Cardiac muscle cell (in vitro differentiated cells and primary cell): ENCODE results near the gene ENPEP. TPM values are rescaled to one million over a fixed set of nuclear protein-coding genes. Genes with fewer than 3 reads are reported as not detected.
A peak's percentile ranks its signal among the peaks of the same experiment; 100 is the strongest.
"Not testable (repeated sequence)": the region's sequence is repeated elsewhere in the genome, so short reads cannot be mapped to it uniquely, and the experiment has no call there.

ENCODE experiments used
- DNase-seq, 2 donors: peaks; one replicate each; pipeline versions ENCODE4 v3.0.0 to v3.0.0-alpha.2; 2010 to 2017; ENCODE audit warnings: low read depth in 1 of 2, low spot score in 1 of 2
- H3K27ac ChIP-seq: fragments of 200-600 bp; sonication (generic); 2 replicates; pipeline ENCODE4 v1.5.1; 2016
- H3K27me3 ChIP-seq: fragments of 200-600 bp; sonication (generic); 2 replicates; pipeline ENCODE4 v1.6.0; 2016; ENCODE audit warnings: control low read depth
- H3K36me3 ChIP-seq: fragments of 200-600 bp; sonication (generic); 2 replicates; pipeline ENCODE4 v1.5.1; 2016; ENCODE audit warnings: control low read depth
- H3K4me1 ChIP-seq: fragments of 200-600 bp; sonication (generic); 2 replicates; pipeline ENCODE4 v1.8.1; 2017; ENCODE audit warnings: low read depth, mild to moderate bottlenecking, mixed run types
- H3K4me3 ChIP-seq: fragments of 200-600 bp; sonication (generic); 2 replicates; pipeline ENCODE4 v1.5.1; 2016; ENCODE audit warnings: mild to moderate bottlenecking
- H3K9me3 ChIP-seq: fragments of 200-600 bp; sonication (generic); 2 replicates; pipeline ENCODE4 v1.5.1; 2017; ENCODE audit warnings: low read depth, mild to moderate bottlenecking, control low read depth
- polyA plus RNA-seq: library from polyadenylated mRNA; unstranded; fragments of >200 nt; fragmentation: Nextera tagmentation; extraction: Ambion mirVana; gene quantifications from 2 replicates; pipeline ENCODE4 v1.2.1, GENCODE V29; 2016
- total RNA-seq: library from RNA; depleted of rRNA; stranded (reverse); fragments of >200 nt; gene quantifications from 2 replicates; pipeline ENCODE4 v1.2.3, GENCODE V29; 2016
- TF ChIP-seq, protein P1 (sequence below): IDR thresholded peaks from 2 replicates; pipeline ENCODE4 v1.5.1; 2012; ENCODE audit warnings: low read depth, mild to moderate bottlenecking, low read length

ENPEP gene
- total and polyA plus RNA-seq, 2 experiments from 2014 or later, result 4.6 to 5.5 TPM

DNA sequence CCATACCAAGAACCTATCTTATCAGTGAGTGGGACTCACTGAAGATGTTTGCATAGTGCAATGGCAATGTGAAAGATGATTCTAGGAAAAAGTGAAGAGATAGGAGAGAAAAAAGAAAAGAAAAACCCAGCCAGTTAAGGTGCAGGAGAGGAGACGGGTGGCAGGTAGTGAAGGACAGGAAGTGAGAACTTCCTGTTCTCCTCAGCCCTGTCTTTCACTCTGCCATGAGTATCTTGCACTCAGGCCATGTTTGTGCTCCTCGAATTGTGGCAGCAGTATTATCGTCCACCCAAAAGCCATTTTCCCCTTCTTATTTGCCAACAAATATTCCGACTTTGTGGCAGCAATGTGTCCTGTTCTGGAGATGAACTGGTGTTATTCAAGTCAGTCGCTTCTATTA is 8.6 kb upstream of the ENPEP start:
- Histone ChIP-seq H3K27me3 (no peaks in the 10 kb centered on the region), H3K36me3 (no peaks in the 10 kb centered on the region), H3K4me1 (no peaks in the 10 kb centered on the region), H3K9me3 (no peaks in the 10 kb centered on the region), H3K27ac (no peak overlapping the region), H3K4me3 (no peak overlapping the region)
- no peak for DNase-seq
- TF ChIP-seq, protein P1, sequence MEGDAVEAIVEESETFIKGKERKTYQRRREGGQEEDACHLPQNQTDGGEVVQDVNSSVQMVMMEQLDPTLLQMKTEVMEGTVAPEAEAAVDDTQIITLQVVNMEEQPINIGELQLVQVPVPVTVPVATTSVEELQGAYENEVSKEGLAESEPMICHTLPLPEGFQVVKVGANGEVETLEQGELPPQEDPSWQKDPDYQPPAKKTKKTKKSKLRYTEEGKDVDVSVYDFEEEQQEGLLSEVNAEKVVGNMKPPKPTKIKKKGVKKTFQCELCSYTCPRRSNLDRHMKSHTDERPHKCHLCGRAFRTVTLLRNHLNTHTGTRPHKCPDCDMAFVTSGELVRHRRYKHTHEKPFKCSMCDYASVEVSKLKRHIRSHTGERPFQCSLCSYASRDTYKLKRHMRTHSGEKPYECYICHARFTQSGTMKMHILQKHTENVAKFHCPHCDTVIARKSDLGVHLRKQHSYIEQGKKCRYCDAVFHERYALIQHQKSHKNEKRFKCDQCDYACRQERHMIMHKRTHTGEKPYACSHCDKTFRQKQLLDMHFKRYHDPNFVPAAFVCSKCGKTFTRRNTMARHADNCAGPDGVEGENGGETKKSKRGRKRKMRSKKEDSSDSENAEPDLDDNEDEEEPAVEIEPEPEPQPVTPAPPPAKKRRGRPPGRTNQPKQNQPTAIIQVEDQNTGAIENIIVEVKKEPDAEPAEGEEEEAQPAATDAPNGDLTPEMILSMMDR, result no peak

DNA sequence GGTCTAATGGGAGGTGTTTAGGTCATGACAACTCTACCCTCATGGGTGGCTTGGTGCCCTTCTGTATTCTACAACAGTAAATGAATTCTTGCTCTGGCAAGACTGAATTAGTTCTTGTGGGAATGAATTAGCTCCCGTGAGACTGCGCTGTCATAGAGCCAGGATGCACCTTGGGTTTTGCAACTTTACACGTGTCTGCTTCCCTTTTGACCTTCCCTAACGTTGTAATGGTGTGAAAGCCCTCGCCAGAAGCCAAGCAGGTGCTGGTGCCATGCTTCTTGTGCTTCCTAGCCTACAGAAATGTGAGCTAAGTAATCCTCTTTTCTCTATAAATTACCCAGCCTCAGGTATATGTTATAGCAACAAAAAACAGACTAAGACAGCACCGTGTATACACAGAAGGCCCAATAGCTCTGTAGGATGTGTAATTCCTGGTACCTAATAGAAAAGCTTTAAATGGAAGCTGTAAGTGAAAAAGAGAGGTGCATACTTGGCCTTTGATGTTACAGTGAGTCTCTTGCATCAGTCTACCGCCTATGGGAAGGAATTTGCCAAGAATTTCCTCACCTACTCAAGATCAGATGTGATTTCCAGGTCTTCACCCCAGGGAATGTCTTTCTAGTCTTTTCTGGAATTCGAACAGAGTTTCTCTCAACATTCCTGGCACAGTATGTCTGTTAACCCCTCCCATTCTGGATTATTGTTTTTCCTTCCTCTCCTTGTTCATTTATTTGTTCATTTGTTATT is 3.2 kb upstream of the ENPEP start:
- TF ChIP-seq, protein P1, result no peak
- DNase-seq, result peak in 1 of 2 donors; percentile 16
- Histone ChIP-seq H3K27ac (no peak overlapping the region), H3K36me3 (no peaks in the 10 kb centered on the region), H3K4me1 (peaks cover 9% of the 10 kb centered on the region), H3K27me3 (no peaks in the 10 kb centered on the region), H3K9me3 (no peaks in the 10 kb centered on the region), H3K4me3 (no peak overlapping the region)

DNA sequence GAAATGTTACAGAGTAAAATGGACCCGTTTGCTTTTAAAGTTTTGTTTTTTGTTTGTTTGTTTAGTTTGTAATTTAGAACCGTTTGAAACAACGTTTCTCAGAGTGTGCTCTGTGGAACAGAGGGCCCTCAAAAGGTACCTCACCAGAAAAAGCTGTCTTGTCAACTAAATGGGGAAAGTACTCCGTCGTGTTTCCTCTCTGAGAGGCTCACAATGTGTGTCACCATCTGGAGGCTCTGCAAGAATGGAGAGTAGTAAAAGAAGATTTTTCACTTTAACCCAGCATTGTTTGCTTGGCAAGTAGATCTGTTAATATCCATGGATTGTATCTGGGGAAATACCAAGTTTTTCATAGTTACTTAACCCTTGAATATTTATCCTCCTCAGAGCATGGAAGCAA is 1.5 kb upstream of the ENPEP start:
- TF ChIP-seq, protein P1, result no peak
- DNase-seq, result no peak
- no peaks in the 10 kb centered on the region for H3K27me3 ChIP-seq
- H3K36me3 ChIP-seq, result no peaks in the 10 kb centered on the region
- H3K27ac ChIP-seq, result no peak overlapping the region
- peaks cover 9% of the 10 kb centered on the region for H3K4me1 ChIP-seq
- no peaks in the 10 kb centered on the region for H3K9me3 ChIP-seq
- H3K4me3 ChIP-seq, result no peak overlapping the region

DNA sequence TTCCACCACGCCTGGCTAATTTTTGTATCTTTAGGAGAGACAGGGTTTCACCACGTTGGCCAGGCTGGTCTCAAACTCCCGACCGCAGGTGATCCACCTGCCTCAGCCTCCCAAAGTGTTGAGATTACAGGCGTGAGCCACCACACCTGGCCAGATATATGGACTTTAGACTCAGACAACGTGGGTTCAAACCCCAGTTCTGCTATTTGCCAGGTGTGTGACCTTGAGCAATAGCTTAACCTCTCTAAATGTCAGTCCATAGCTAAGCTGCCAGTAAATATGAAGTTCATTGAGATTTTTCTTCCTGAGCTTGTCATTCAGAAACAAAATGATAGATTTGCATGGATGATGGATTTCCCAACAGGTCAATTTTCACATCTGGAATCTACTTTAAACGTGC is 875 bp upstream of the ENPEP start:
- H3K27ac ChIP-seq, DNase-seq: not testable (repeated sequence)

DNA sequence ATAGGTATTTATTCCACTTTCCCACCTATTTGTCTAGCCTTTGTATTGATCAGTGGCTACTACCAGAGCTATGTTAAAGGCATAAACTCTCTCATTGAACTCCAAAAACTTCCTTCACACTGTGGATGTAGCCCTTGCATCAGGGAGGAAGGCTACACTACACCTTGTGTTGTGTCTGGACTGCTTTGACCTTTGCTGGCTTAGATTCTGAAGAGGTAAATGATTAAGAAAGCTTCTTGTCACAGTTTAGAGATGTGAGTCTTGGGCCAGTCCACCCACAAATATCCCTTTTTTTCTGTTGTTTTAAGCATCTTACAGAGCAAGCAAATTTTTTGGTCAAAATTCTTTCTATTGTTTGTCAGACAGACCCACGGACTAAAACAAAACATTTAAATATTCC is 1.9 kb downstream of the ENPEP start:
- DNase-seq, result no peak
- peaks cover 9% of the 10 kb centered on the region for H3K4me1 ChIP-seq
- no peak overlapping the region for H3K4me3 ChIP-seq
- H3K9me3 ChIP-seq, result no peaks in the 10 kb centered on the region
- no peaks in the 10 kb centered on the region for H3K27me3 ChIP-seq
- no peaks in the 10 kb centered on the region for H3K36me3 ChIP-seq
- H3K27ac ChIP-seq, result no peak overlapping the region
- TF ChIP-seq, protein P1, result no peak

More for the DNA sequence above, 875 bp upstream of the ENPEP start:
- not testable (repeated sequence) for H3K9me3 ChIP-seq, H3K4me1 ChIP-seq, H3K27me3 ChIP-seq, H3K36me3 ChIP-seq, H3K4me3 ChIP-seq

DNA sequence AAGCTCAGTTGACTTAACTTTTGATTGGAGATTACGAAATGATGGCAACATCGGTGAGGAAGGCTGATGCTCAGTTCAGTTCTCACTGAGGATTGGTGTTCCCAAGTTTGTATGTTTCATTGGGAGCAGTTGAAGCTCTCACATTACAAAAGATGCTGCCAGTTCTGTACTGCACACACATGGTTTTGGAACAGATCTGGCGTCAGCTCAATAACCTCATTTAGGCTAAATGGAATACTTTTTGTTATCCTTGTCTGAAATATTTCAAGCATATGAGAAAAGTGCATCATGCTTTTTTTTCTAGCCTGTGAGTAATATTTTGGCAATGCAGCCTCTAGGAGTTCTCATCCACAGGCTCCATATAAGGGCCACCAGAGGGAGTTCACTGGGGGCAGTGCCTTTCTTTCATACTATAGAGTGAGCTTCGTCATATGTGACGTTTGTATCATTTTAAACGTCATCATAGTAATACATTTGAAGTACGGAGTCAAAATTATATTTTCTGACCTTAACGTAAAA is 4.1 kb downstream of the ENPEP start:
- peaks cover 16% of the 10 kb centered on the region for H3K4me1 ChIP-seq
- H3K9me3 ChIP-seq, result no peaks in the 10 kb centered on the region
- H3K27me3 ChIP-seq, result no peaks in the 10 kb centered on the region
- peak in 1 of 2 donors; percentile 96 for DNase-seq
- TF ChIP-seq, protein P1, result peak; percentile 56
- no peaks in the 10 kb centered on the region for H3K36me3 ChIP-seq
- no peak overlapping the region for H3K27ac ChIP-seq
- no peak overlapping the region for H3K4me3 ChIP-seq
